HL-60 (cell line): ENCODE measurements around the gene KATNB1.

ENCODE experiments used
- GABPA ChIP-seq: IDR thresholded peaks from 2 replicates; pipeline ENCODE4 v1.6.1; 2012; ENCODE audit warnings: low read depth
- TF ChIP-seq, protein P1 (sequence below): IDR thresholded peaks from one replicate; pipeline ENCODE4 v1.5.1; 2011; ENCODE audit warnings: low read length, control low read depth, inconsistent platforms; ENCODE audit not compliant: insufficient read depth

DNA sequence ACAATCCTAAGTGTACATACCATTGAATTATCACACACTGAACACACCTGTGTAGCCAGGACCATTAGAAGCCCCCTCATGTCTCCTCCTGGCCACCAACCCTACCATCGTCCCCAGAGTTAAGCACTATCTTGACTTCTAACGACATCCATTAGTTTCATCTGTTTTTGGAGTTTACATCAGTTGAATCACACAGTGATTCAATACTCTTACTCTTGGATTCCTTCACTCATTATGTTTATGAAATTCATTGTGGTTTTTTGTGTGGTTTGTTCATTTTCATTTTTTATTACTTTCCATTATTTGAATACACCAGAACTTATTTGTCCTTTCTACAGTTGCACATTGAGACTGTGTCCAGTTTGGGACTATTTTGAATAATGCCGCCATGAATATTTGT, 27.4 kb upstream of the KATNB1 start:
- TF ChIP-seq, protein P1, sequence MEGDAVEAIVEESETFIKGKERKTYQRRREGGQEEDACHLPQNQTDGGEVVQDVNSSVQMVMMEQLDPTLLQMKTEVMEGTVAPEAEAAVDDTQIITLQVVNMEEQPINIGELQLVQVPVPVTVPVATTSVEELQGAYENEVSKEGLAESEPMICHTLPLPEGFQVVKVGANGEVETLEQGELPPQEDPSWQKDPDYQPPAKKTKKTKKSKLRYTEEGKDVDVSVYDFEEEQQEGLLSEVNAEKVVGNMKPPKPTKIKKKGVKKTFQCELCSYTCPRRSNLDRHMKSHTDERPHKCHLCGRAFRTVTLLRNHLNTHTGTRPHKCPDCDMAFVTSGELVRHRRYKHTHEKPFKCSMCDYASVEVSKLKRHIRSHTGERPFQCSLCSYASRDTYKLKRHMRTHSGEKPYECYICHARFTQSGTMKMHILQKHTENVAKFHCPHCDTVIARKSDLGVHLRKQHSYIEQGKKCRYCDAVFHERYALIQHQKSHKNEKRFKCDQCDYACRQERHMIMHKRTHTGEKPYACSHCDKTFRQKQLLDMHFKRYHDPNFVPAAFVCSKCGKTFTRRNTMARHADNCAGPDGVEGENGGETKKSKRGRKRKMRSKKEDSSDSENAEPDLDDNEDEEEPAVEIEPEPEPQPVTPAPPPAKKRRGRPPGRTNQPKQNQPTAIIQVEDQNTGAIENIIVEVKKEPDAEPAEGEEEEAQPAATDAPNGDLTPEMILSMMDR, result no peak
- TF ChIP-seq GABPA, result no peak
